SK-N-MC (cell line): ENCODE data around the gene ETDC.

Source experiments
- EZH2 ChIP-seq: fragments of 200-600 bp; sonication (generic); IDR thresholded peaks from one replicate; pipeline ENCODE4 v1.6.1; 2017; ENCODE audit warnings: antibody characterized with exemption
- POLR2AphosphoS5 ChIP-seq: IDR thresholded peaks from 2 replicates; pipeline ENCODE4 v1.6.1; 2012; ENCODE audit warnings: mild to moderate bottlenecking, low read depth, low read length, borderline replicate concordance

DNA sequence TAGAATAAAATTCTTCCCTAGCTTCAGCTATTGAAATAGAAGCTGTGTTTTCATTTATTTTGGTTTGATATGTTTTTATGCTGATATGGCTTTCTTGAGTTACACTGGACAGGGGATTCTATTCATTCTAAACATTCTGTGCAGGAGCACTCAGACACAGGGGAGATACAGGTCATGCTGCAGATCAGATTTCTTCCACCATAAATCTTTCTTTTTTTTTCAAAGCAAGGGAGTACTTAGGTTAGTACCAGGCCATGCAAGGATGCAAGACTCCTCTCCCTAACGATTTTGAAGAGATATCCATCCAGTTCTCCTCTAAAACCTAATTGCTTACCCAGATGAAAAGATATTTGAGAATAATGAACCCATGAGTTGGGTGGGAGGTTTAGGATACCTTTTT lies 21.4 kb downstream of the ETDC start:
- TF ChIP-seq EZH2: no peak
- no peak for TF ChIP-seq POLR2AphosphoS5
